ENCODE data around the gene COBL. TPM values are rescaled to one million over a fixed set of nuclear protein-coding genes. Genes with fewer than 3 reads are reported as not detected.

Gene COBL
- total RNA-seq, 1 donor from 2014 or later, result 0.11 TPM

DNA sequence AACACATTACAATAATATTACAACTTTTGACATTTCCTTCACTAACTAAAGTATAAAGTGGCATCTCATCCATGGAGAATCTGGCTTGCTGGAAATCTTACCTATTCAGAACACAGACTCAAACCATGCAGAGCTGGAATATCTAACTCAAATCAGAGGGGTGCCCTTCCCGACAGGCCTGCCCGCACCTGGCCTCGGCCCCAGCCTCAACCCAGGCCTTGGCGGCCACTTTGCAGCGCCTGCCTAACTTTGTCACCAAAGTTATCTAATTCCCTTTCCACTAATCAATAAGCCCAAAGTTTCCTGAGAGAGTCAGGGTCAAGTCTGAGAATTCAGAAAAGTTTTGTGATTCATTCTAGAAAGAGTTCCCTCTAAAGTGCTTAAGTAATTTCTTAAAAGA is 212.9 kb downstream of the COBL start:
- Histone ChIP-seq H3K4me3 (no peak overlapping the region), H3K4me1 (no peaks in the 10 kb centered on the region), H3K36me3 (no peaks in the 10 kb centered on the region), H3K9me3 (peaks cover 0 to 1% of the 10 kb centered on the region in 2 donors), H3K27me3 (no peaks in the 10 kb centered on the region), H3K27ac (no peak overlapping the region)
- DNase-seq (ENCODE audit: low spot score in 2 of 2), result no peak
- intact Hi-C loops (cut with DNase I), result no loop called here
- TF ChIP-seq, protein P1, sequence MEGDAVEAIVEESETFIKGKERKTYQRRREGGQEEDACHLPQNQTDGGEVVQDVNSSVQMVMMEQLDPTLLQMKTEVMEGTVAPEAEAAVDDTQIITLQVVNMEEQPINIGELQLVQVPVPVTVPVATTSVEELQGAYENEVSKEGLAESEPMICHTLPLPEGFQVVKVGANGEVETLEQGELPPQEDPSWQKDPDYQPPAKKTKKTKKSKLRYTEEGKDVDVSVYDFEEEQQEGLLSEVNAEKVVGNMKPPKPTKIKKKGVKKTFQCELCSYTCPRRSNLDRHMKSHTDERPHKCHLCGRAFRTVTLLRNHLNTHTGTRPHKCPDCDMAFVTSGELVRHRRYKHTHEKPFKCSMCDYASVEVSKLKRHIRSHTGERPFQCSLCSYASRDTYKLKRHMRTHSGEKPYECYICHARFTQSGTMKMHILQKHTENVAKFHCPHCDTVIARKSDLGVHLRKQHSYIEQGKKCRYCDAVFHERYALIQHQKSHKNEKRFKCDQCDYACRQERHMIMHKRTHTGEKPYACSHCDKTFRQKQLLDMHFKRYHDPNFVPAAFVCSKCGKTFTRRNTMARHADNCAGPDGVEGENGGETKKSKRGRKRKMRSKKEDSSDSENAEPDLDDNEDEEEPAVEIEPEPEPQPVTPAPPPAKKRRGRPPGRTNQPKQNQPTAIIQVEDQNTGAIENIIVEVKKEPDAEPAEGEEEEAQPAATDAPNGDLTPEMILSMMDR (IDR thresholded peaks at IDR 0.05), result no peak

DNA sequence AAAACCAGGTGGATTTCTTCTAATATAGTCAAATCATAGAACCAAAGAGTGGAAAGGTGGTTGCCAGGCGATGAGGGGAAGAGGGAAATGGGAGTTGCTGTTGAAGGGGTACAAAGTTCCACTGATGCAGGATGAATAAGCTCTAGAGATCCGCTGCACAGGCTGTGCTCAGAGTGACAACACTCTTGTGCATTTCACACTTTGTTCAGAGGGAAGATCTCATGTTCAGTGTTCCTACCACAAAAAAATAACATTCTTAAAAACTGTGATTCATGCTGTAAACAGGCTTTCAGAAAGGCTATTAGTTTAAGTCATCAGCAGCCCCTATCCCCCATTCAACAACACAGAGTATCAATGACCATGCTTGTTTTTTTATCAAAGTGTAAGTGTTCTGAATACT is 213.8 kb downstream of the COBL start:
- H3K4me3 ChIP-seq, result no peak overlapping the region
- no peaks in the 10 kb centered on the region for H3K27me3 ChIP-seq
- no peak overlapping the region for H3K27ac ChIP-seq
- no peaks in the 10 kb centered on the region for H3K36me3 ChIP-seq
- DNase-seq (ENCODE audit: low spot score in 2 of 2), result no peak
- intact Hi-C loops (cut with DNase I), result no loop called here
- no peaks in the 10 kb centered on the region for H3K4me1 ChIP-seq
- H3K9me3 ChIP-seq, result peaks cover 0 to 8% of the 10 kb centered on the region in 2 donors
- TF ChIP-seq, protein P1 (IDR thresholded peaks at IDR 0.05), result no peak

DNA sequence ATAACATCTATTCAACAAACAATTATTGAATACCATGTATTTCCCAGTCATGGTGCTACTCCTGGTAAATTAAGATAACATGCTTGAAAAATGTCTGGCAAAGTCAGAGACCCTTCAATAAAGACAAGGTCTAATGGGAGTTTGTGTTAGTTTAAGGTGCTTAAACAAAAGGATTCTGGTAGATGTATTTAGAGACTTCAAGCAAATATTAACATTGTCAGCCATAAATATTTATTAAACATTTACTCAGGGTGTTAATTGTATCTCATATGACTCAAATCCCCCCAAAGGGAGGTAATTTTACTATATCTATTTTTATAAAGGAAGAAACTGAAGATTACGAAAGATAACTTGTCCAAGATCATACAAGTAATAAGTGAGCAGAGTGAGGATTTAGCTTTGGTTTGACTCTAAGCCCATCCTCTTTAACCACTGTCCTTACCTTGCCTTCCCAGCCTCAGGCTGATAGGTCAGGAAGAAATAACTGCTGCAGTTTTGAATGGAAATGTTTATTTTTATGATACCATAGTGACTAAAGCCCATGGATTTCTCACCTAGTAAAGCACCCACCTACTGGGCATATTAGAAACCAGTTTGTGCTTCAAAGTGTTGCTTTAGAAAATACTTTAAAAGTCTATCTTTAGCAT is 215.4 kb downstream of the COBL start:
- Histone ChIP-seq H3K4me3 (no peak overlapping the region), H3K27me3 (no peaks in the 10 kb centered on the region), H3K9me3 (peaks cover 0 to 16% of the 10 kb centered on the region in 2 donors), H3K36me3 (no peaks in the 10 kb centered on the region), H3K4me1 (no peaks in the 10 kb centered on the region), H3K27ac (no peak overlapping the region)
- no peak for DNase-seq (ENCODE audit: low spot score in 2 of 2)
- intact Hi-C loops (cut with DNase I), result no loop called here
- TF ChIP-seq, protein P1 (IDR thresholded peaks at IDR 0.05), result no peak

DNA sequence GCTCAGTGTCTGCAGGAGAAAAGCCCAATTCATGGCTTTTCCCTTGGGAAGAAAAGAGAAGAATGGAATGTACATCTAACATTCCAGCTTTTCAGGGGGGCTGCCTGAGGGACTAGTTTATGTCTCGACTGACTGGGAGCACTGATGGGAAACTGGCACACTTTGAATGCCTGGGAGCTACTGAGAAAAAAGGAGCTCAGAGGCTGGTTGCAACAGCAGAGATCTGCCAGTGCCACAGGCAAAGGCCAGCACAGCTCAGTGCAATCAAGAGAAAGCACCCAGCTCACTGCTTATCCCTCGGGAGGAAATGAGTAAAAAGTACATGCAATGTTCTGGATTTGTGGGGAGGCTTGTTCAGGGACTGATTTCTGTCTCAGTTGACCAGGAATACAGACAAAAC is 226.2 kb downstream of the COBL start:
- intact Hi-C loops (cut with DNase I), result no loop called here
- no peaks in the 10 kb centered on the region for H3K4me1 ChIP-seq
- H3K36me3 ChIP-seq, result no peaks in the 10 kb centered on the region
- no peak for DNase-seq (ENCODE audit: low spot score in 2 of 2)
- H3K9me3 ChIP-seq, result peaks cover 0 to 7% of the 10 kb centered on the region in 2 donors
- H3K27me3 ChIP-seq, result no peaks in the 10 kb centered on the region
- H3K4me3 ChIP-seq, result no peak overlapping the region
- TF ChIP-seq, protein P1 (IDR thresholded peaks at IDR 0.05), result no peak
- no peak overlapping the region for H3K27ac ChIP-seq

DNA sequence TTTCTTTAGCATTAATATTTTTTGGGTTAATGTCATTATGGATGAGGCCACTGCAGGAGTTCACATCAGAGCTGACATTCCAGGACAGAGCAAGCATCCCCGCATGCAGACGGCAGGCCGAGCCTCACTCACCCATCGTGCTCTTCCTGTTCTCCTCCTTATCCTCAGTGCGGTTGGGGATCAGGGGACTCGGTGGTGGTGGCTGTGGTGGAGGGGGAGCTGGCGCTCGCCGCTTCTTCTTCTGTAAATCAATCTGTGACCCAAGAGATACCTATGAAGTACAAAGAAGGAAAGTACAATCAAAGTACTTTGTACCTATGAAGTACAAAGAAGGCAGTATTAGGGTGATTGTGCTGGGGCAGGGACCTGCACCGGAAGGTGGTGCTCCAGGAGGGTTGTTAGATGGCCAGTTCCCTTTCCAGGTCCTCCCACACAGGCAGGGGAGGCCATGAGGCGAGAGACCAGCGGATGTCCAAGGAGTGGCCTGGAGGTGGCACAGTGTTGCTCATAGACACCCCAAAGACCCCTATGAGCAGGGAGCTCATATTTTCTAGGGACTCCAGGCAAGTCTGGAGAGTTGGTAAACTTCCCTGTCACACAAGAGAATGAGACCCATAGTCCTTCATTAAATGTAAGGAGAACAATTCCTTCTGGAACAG is 231.4 kb downstream of the COBL start:
- Histone ChIP-seq H3K4me3 (no peak overlapping the region), H3K27me3 (no peaks in the 10 kb centered on the region), H3K27ac (no peak overlapping the region), H3K36me3 (no peaks in the 10 kb centered on the region), H3K4me1 (no peaks in the 10 kb centered on the region), H3K9me3 (no peaks in the 10 kb centered on the region)
- DNase-seq (ENCODE audit: low spot score in 2 of 2), result no peak
- TF ChIP-seq, protein P1 (IDR thresholded peaks at IDR 0.05), result no peak
- intact Hi-C loops (cut with DNase I), result no loop called here

Measured in ascending aorta (tissue), 2 donors.